Activated CD4-positive, alpha-beta T cell treated with anti-CD3 and anti-CD28 coated beads for 36 hours (primary cell): ENCODE data around the gene ALKBH5. TPM values are rescaled to one million over a fixed set of nuclear protein-coding genes. Genes with fewer than 3 reads are reported as not detected.

ENCODE experiments used
- ATAC-seq: fragments of 200-7000 bp; cut with Tn5 transposase; one replicate; pipeline ENCODE4 v1.10.0; 2021; ENCODE audit warnings: mild to moderate bottlenecking, moderate library complexity
- CTCF ChIA-PET: fragments of 350-600 bp; sonication (Branson Sonifier 250); formaldehyde crosslinking; loops from one replicate; lab custom pipeline; 2021; ENCODE audit warnings: antibody characterized with exemption; lab: Charles Lee
- POLR2A ChIA-PET: fragments of 350-600 bp; sonication (Branson Sonifier 250); formaldehyde crosslinking; loops from one replicate; lab custom pipeline; 2021; ENCODE audit warnings: antibody characterized with exemption, inconsistent platforms; lab: Charles Lee
- DNase-seq: peaks from one replicate; pipeline ENCODE4 v3.0.0-alpha.2; 2020
- H3K27ac Mint-ChIP-seq: one replicate; pipeline ENCODE4 v1.8.0; 2021; ENCODE audit warnings: mixed read lengths
- H3K27me3 Mint-ChIP-seq: one replicate; pipeline ENCODE4 v1.8.0; 2021; ENCODE audit warnings: mixed read lengths
- H3K36me3 Mint-ChIP-seq: one replicate; pipeline ENCODE4 v1.8.0; 2021; ENCODE audit warnings: low read depth, mixed read lengths
- H3K4me1 Mint-ChIP-seq: one replicate; pipeline ENCODE4 v1.8.0; 2021; ENCODE audit warnings: mixed read lengths
- H3K4me3 Mint-ChIP-seq: one replicate; pipeline ENCODE4 v1.8.0; 2021; ENCODE audit warnings: mild to moderate bottlenecking, moderate library complexity, mixed read lengths
- H3K9me3 Mint-ChIP-seq: one replicate; pipeline ENCODE4 v1.8.0; 2021; ENCODE audit warnings: low read depth, mixed read lengths
- intact Hi-C, 2 experiments: fragments of 100-400 bp; cut with DNase I in 1 of 2; cut with micrococcal nuclease in 1 of 2; formaldehyde crosslinking; loops; one replicate each; pipeline versions ENCODE4 v1.14.2 to v1.15.1; 2022 to 2024; cut with DNase I, micrococcal nuclease
- total RNA-seq, 2 experiments: library from RNA; stranded (reverse); gene quantifications; one replicate each; pipeline ENCODE4 v1.2.3, GENCODE V29; 2021

ALKBH5 gene
- total RNA-seq, 2 experiments from 2014 or later, result 163 to 168 TPM

DNA sequence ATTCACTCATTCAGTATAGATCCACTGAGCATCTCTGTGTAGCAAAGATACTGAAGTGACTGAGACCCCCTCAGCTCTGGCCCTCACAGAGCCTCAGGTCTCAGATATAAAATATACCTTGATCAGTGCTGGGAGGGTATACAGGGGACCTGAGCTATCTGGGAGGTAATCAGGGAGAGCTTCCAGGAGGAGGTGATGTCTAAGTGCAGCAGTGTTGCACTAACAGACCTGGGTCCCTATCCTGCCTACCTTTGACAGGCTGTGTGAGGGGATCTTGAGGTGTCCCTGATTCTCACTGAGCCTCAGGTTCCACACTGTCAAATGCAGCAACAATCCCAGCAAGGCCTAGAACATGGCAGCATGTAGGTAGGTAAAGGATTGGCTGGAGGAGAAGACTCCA lies 6.5 kb upstream of the ALKBH5 start:
- no peak overlapping the region for H3K27ac Mint-ChIP-seq
- no peak overlapping the region for H3K4me3 Mint-ChIP-seq
- intact Hi-C loops, result no loop called here
- DNase-seq, result no peak
- ATAC-seq, result no peak
- no peaks in the 10 kb centered on the region for H3K9me3 Mint-ChIP-seq
- no peaks in the 10 kb centered on the region for H3K36me3 Mint-ChIP-seq
- H3K27me3 Mint-ChIP-seq, result no peaks in the 10 kb centered on the region
- peaks cover 18% of the 10 kb centered on the region for H3K4me1 Mint-ChIP-seq
- CTCF ChIA-PET, result no interaction called here
- POLR2A ChIA-PET, result no interaction called here

DNA sequence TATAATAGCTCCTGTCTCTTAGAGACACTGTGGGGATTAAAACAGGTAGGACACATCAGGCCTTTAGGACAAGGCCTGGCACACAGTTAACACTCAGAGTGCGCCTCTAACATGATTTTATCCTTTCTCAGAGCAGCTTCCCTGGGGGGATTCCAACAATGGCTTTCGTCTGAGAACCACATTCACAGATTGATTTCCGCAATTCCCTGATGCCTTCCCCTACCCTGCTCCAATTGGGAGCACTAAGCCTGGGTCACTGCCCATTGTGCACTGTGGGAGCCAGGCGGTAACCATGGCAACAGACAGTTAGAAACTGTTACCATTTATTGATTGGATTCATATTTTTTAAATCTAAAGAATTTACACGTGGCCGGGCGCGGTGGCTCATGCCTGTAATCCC lies 5.9 kb upstream of the ALKBH5 start:
- no peaks in the 10 kb centered on the region for H3K9me3 Mint-ChIP-seq
- no peak overlapping the region for H3K4me3 Mint-ChIP-seq
- peaks cover 22% of the 10 kb centered on the region for H3K4me1 Mint-ChIP-seq
- ChIA-PET CTCF (no interaction called here), POLR2A (no interaction called here)
- H3K27me3 Mint-ChIP-seq, result no peaks in the 10 kb centered on the region
- ATAC-seq, result no peak
- intact Hi-C loops, result no loop called here
- no peak for DNase-seq
- H3K36me3 Mint-ChIP-seq, result no peaks in the 10 kb centered on the region
- H3K27ac Mint-ChIP-seq, result no peak overlapping the region

DNA sequence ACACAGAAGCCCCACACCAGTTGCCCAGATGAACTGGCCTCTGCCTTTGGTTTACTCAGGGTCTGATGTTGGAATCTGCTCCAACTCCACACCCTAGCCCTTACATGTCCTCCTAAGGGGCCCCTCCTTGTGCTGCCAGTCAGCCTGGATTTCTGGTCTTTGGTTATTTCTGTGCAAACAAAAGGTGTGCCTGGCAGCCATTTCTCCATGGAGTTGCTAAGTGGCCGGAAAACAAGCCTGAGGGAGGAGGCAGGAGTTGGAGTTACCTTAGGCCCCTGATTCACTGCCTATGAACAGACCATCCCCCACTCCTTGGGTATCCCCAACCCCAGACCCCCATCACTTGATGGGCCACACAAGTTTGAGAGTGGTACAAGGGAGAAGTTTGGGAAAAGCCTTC lies 4.4 kb upstream of the ALKBH5 start:
- CTCF ChIA-PET, result no interaction called here
- Mint-ChIP-seq H3K9me3 (no peaks in the 10 kb centered on the region), H3K36me3 (no peaks in the 10 kb centered on the region), H3K4me1 (peaks cover 22% of the 10 kb centered on the region), H3K27me3 (no peaks in the 10 kb centered on the region), H3K27ac (peak overlapping the region; percentile 37), H3K4me3 (no peak overlapping the region)
- ATAC-seq, result no peak
- POLR2A ChIA-PET, result no interaction called here
- DNase-seq, result no peak
- intact Hi-C loops, result no loop called here

GRCh38 chr17:18179804-18180203 lies 3.8 kb upstream of the ALKBH5 start:
- H3K27ac Mint-ChIP-seq, result peak overlapping the region; percentile 37

GRCh38 chr17:18181358-18181757 lies 2.3 kb upstream of the ALKBH5 start:
- intact Hi-C loops, result loop anchor here (5.0 kb wide), 4 partner anchors 46 to 601 kb away; partner anchors contain the start of genes DRG2 (in 1 of the 2), LLGL1 (in 1 of the 2) and TVP23B (in 1 of the 2)
- peak; percentile 16 for ATAC-seq
- CTCF ChIA-PET, result interaction anchor here (0.6 to 1.5 kb wide), 6 partner anchors 23 to 175 kb away, joined by 3 read pairs; no protein-coding TSS in a partner anchor
- POLR2A ChIA-PET, result interaction anchor here (0.6 to 1.0 kb wide), 2 partner anchors 23 to 215 kb away, joined by 3 read pairs; no protein-coding TSS in a partner anchor
- DNase-seq, result peak; percentile 79
- no peaks in the 10 kb centered on the region for H3K27me3 Mint-ChIP-seq
- peak overlapping the region; percentile 97 for H3K4me3 Mint-ChIP-seq
- no peaks in the 10 kb centered on the region for H3K9me3 Mint-ChIP-seq
- H3K27ac Mint-ChIP-seq, result peak overlapping the region; percentile 94
- peaks cover 25% of the 10 kb centered on the region for H3K4me1 Mint-ChIP-seq
- peaks cover 21% of the 10 kb centered on the region for H3K36me3 Mint-ChIP-seq

More at GRCh38 chr17:18179804-18180203, 3.8 kb upstream of the ALKBH5 start:
- CTCF ChIA-PET, result no interaction called here
- DNase-seq (no peak), ATAC-seq (no peak)
- no peaks in the 10 kb centered on the region for H3K27me3 Mint-ChIP-seq
- peaks cover 22% of the 10 kb centered on the region for H3K4me1 Mint-ChIP-seq
- POLR2A ChIA-PET, result no interaction called here
- intact Hi-C loops, result loop anchor here (5.0 kb wide), 4 partner anchors 47 to 602 kb away; partner anchors contain the start of genes DRG2 (in 1 of the 2), LLGL1 (in 1 of the 2) and TVP23B (in 1 of the 2)
- H3K36me3 Mint-ChIP-seq, result peaks cover 6% of the 10 kb centered on the region
- H3K9me3 Mint-ChIP-seq, result no peaks in the 10 kb centered on the region
- H3K4me3 Mint-ChIP-seq, result no peak overlapping the region

DNA sequence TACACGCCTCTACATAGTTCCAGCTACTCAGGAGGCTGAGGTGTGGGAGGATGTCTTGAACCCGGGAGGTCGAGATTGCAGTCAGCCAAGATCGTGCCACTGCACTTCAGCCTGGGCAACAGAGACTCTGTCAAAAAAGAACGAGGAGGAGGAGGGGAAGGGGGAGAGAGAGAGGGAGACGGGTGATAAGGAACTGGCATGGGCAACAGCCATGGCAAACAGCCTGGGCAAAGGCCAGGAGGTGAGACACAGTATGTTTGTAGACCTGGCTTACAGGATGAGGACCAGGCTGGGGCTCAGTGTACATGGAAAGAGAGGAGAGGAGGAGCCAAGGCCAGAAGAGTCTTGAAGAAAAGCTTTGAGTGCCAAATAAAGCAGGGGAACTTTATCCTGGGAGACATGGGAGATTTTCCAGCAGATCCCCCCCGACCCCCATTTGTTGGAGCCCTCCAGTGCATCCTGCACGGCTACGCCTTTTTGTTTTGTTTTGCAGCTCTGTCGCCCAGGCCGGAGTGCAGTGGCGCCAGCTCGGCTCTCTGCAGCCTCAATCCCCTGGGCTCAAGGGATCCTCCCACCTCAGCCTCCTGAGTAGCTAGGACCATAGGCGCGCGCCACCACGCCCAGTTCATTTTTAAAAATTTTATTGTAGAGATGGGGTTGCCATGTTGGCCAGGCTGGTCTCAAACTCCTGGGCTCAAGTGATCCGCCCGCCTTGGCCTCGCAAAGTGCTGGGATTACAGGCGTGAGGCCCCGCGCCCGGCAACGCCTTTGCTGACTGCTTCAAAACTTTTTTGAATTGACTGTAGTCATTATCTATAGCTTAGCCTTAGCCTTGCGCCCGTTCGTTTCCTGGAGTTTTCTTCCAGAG lies 1.3 kb upstream of the ALKBH5 start:
- peak overlapping the region; percentile 97 for H3K4me3 Mint-ChIP-seq
- H3K27ac Mint-ChIP-seq, result peak overlapping the region; percentile 94
- ATAC-seq, result no peak
- ChIA-PET CTCF (interaction anchor here (0.5 to 1.8 kb wide), 7 partner anchors 19 to 1793 kb away, joined by 3 to 5 read pairs (median 3); no protein-coding TSS in a partner anchor), POLR2A (interaction anchor here (0.6 to 1.9 kb wide), 2 partner anchors 24 to 132 kb away, joined by 4 to 5 read pairs; partner anchors contain the start of genes SMCR8 and TOP3A)
- peak; percentile 34 for DNase-seq
- no peaks in the 10 kb centered on the region for H3K9me3 Mint-ChIP-seq
- H3K4me1 Mint-ChIP-seq, result peaks cover 34% of the 10 kb centered on the region
- peaks cover 30% of the 10 kb centered on the region for H3K36me3 Mint-ChIP-seq
- intact Hi-C loops, result loop anchor here (2.0 to 5.0 kb wide), 12 partner anchors 24 to 1194 kb away; partner anchors contain the start of genes DRG2 (in 1 of the 2), FAM83G (in 1 of the 2), LLGL1 (in 1 of the 2) and MIEF2 (in 1 of the 2)
- no peaks in the 10 kb centered on the region for H3K27me3 Mint-ChIP-seq

DNA sequence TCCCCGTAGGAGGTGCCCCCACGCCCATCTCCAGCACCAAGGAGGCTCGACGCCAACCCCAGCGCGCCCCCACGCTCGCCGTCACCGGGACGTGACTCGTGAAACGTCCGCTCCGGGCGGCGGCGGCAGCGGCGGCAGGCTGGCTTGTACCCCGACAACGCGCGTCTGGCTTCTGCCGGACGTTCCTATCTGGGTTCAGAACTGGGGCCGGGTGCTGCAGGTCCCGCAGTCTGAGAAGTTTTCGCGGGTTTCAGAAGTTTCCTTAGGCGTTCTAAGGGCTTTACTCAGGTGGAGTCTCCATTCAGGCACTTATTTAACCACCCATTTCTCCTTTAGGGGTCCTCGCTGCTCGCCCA lies 672 bp upstream of the ALKBH5 start:
- Mint-ChIP-seq H3K36me3 (peaks cover 36% of the 10 kb centered on the region), H3K4me1 (peaks cover 40% of the 10 kb centered on the region), H3K27me3 (no peaks in the 10 kb centered on the region), H3K4me3 (peak overlapping the region; percentile 97), H3K27ac (peak overlapping the region; percentile 94), H3K9me3 (no peaks in the 10 kb centered on the region)
- ChIA-PET CTCF (interaction anchor here (0.6 to 1.8 kb wide), 6 partner anchors 13 to 45 kb away, joined by 3 to 5 read pairs (median 4); no protein-coding TSS in a partner anchor), POLR2A (interaction anchor here (0.6 to 1.9 kb wide), 2 partner anchors 25 to 132 kb away, joined by 4 to 5 read pairs; partner anchors contain the start of genes SMCR8 and TOP3A)
- intact Hi-C loops, result loop anchor here (1.0 to 5.0 kb wide), 26 partner anchors 24 to 1194 kb away; partner anchors contain the start of genes ATPAF2 (in 2 of the 2), DRG2 (in 2 of the 2), GID4 (in 2 of the 2) and LLGL1 (in 2 of the 2)
- DNase-seq (peak; percentile 91), ATAC-seq (peak; percentile 34)

- Mint-ChIP-seq H3K36me3 (peaks cover 46% of the 10 kb centered on the region), H3K27me3 (no peaks in the 10 kb centered on the region), H3K4me1 (peaks cover 51% of the 10 kb centered on the region), H3K9me3 (no peaks in the 10 kb centered on the region), H3K27ac (peak overlapping the region; percentile 93), H3K4me3 (peak overlapping the region; percentile 97)
- ChIA-PET POLR2A (interaction anchor here (0.6 to 1.9 kb wide), 3 partner anchors 26 to 358 kb away, joined by 3 to 4 read pairs (median 4); no protein-coding TSS in a partner anchor), CTCF (interaction anchor here (0.6 to 5.8 kb wide), 10 partner anchors 11 to 1055 kb away, joined by 3 to 23 read pairs (median 4); no protein-coding TSS in a partner anchor)
- intact Hi-C loops, result loop anchor here (5.0 kb wide), 4 partner anchors 43 to 598 kb away; partner anchors contain the start of genes DRG2 (in 1 of the 2), LLGL1 (in 1 of the 2) and TVP23B (in 1 of the 2)
- ATAC-seq, result no peak
- peak; percentile 88 for DNase-seq
Observed at GRCh38 chr17:18184143-18185031, 759 bp downstream of the ALKBH5 start.

- Mint-ChIP-seq H3K4me1 (peaks cover 57% of the 10 kb centered on the region), H3K27me3 (no peaks in the 10 kb centered on the region), H3K4me3 (peak overlapping the region; percentile 97), H3K27ac (peak overlapping the region; percentile 93), H3K9me3 (no peaks in the 10 kb centered on the region), H3K36me3 (peaks cover 54% of the 10 kb centered on the region)
- ChIA-PET CTCF (interaction anchor here (0.7 to 5.8 kb wide), 7 partner anchors 12 to 1056 kb away, joined by 3 to 23 read pairs (median 4); no protein-coding TSS in a partner anchor), POLR2A (no interaction called here)
- intact Hi-C loops, result no loop called here
- no peak for ATAC-seq
- DNase-seq, result no peak
Observed at GRCh38 chr17:18185391-18185790, 1.8 kb downstream of the ALKBH5 start.

GRCh38 chr17:18185832-18186626 lies 2.4 kb downstream of the ALKBH5 start:
- Mint-ChIP-seq H3K27ac (peak overlapping the region; percentile 93), H3K36me3 (peaks cover 60% of the 10 kb centered on the region), H3K4me3 (peak overlapping the region; percentile 97), H3K4me1 (peaks cover 57% of the 10 kb centered on the region), H3K9me3 (no peaks in the 10 kb centered on the region), H3K27me3 (no peaks in the 10 kb centered on the region)
- no peak for DNase-seq
- intact Hi-C loops, result no loop called here
- no peak for ATAC-seq
- ChIA-PET CTCF (interaction anchor here (0.5 to 5.8 kb wide), 6 partner anchors 11 to 45 kb away, joined by 3 to 23 read pairs (median 4); no protein-coding TSS in a partner anchor), POLR2A (no interaction called here)
